ENCODE results near the gene CCNYL1.

DNA sequence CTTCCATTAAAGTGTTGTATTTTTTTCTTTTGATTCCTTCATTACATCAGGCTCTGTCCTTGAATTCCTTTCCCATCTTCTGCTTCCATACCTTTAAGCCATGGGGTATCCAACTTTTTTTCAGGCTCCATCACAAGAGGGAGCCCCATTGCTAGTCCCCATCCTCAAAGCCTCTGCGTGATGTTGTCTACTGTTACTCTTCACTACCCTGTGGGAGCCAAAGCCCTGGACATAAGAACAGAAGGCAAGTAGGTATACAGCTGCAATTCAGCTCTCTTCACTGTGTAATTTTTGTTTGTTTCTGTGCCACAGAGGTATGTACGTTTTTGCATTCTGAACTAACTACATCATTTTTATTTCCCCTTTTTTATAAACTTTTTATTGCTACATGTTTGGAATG lies 36.6 kb upstream of the CCNYL1 start:
- TF ChIP-seq, protein P1, sequence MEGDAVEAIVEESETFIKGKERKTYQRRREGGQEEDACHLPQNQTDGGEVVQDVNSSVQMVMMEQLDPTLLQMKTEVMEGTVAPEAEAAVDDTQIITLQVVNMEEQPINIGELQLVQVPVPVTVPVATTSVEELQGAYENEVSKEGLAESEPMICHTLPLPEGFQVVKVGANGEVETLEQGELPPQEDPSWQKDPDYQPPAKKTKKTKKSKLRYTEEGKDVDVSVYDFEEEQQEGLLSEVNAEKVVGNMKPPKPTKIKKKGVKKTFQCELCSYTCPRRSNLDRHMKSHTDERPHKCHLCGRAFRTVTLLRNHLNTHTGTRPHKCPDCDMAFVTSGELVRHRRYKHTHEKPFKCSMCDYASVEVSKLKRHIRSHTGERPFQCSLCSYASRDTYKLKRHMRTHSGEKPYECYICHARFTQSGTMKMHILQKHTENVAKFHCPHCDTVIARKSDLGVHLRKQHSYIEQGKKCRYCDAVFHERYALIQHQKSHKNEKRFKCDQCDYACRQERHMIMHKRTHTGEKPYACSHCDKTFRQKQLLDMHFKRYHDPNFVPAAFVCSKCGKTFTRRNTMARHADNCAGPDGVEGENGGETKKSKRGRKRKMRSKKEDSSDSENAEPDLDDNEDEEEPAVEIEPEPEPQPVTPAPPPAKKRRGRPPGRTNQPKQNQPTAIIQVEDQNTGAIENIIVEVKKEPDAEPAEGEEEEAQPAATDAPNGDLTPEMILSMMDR (conservative IDR thresholded peaks at IDR 0.05) = no peak
- no peak for TF ChIP-seq EZH2 (IDR thresholded peaks at IDR 0.05; ENCODE audit: low read depth)

All from PC-9 (cell line).